GM21360 (cell line): ENCODE results near the gene KRI1.

Source experiments
- ATAC-seq: cut with Tn5 transposase; IDR thresholded peaks from one replicate; pipeline ENCODE4 v1.9.1; 2021; ENCODE audit warnings: mild to moderate bottlenecking, moderate library complexity; ENCODE audit not compliant: unreplicated experiment

KRI1 gene

GRCh38 chr19:10519421-10519820 is 46.4 kb downstream of the KRI1 start:
- ATAC-seq, result no peak

- ATAC-seq, result no peak
Measured at GRCh38 chr19:10518444-10519361, 47.1 kb downstream of the KRI1 start.

- no peak for ATAC-seq
Measured at GRCh38 chr19:10517760-10518443, 47.9 kb downstream of the KRI1 start.

- no peak for ATAC-seq
Measured at GRCh38 chr19:10517361-10517759, 48.5 kb downstream of the KRI1 start, which contains the start of gene S1PR5. Gene S1PR5 (minus strand): TSS chr19:10517447. CDS start chr19:10515011, 2,436 bp downstream.

GRCh38 chr19:10516671-10517286 is 49.0 kb downstream of the KRI1 start:
- ATAC-seq, result no peak

GRCh38 chr19:10516064-10516385 is 49.8 kb downstream of the KRI1 start:
- no peak for ATAC-seq

GRCh38 chr19:10514211-10515145 is 51.3 kb downstream of the KRI1 start:
- ATAC-seq, result no peak

- no peak for ATAC-seq
Measured at GRCh38 chr19:10513223-10513622, 52.6 kb downstream of the KRI1 start.

- ATAC-seq, result no peak
Measured at GRCh38 chr19:10510301-10510802, 55.5 kb downstream of the KRI1 start.

GRCh38 chr19:10508707-10509106 is 57.1 kb downstream of the KRI1 start:
- ATAC-seq, result no peak

GRCh38 chr19:10508036-10508435 is 57.8 kb downstream of the KRI1 start:
- no peak for ATAC-seq

GRCh38 chr19:10505583-10506229 is 60.1 kb downstream of the KRI1 start:
- no peak for ATAC-seq
